Hypothalamus (tissue), 51 donors: ENCODE results near the gene FA2H.
"Not testable (repeated sequence)": the region's sequence is repeated elsewhere in the genome, so short reads cannot be mapped to it uniquely, and the experiment has no call there.

Source experiments
- DNase-seq, 51 donors: peaks; one replicate each; lab custom pipeline; 2025; lab: John Stamatoyannopoulos, UW

The FA2H gene

GRCh38 chr16:74770831-74771526 lies 3.6 kb downstream of the FA2H start:
- no peak for DNase-seq

DNA sequence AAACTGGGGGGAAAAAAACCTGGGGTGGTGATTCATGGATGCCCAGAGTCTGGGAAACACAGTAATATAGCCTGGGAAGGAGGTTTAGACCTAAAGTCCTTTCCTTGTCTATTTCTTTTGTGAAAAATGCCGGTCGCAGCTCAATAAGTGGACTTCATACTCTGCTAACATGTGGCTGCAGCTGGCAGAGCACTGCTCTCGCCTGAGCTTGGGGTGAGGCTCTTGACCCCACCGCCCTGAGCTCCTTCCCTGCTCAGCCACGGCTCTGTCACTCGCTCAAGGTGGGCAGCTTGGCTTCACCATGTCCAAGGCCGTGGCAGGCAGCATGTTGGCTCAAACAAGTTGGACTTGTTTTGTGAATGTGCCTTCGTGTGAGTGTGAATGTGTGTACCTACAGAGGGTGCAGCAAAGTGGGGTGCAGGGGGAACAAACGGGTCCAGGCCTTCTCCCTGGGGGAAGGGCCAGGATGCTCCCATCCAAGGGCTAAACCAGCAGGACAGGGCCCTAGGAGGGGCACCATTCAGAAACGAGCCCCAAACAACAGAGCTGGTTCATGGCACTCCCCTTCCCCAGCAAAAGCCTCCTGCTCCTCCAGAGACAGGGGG lies 4.9 kb downstream of the FA2H start:
- DNase-seq: no peak

GRCh38 chr16:74768239-74768638 lies 6.4 kb downstream of the FA2H start:
- DNase-seq: no peak

DNA sequence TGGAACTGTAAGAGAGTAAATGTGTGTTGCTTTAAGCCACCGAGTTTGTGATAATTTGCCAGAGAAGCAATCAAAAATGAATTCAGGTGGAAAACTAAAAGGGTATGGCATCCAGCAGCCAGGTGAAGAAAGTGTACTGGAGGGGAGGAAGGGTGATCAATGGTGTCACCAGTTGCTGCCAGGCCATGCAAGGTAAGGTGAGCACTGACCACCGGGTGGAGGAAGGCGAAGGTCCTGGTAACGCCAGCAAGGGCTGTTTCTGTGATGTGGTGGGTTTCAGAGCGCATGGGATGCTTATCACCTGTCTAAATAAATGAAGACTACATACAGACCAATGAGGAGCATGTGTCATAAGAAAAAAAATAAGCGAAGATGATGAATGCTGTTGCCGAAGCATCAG lies 6.9 kb downstream of the FA2H start:
- no peak for DNase-seq

DNA sequence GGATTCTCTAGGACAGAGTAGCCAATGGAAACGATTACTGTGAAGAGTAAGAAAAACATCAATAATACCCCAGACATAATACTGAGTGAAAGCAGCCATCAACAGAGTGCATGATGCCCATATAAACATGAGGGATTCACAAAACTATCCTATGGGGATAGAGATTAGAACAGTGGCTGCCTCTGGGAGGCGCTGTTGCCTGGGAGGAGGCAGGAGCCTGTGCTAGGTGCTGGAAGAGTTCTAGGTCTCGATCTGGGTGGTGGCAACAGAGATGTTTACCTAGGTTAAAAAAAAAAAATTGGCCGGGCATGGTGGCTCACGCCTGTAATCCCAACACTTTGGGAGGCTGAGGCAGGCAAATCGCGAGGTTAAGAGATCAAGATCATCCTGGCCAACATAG lies 7.9 kb downstream of the FA2H start:
- no peak for DNase-seq

GRCh38 chr16:74764184-74764583 lies 10.4 kb downstream of the FA2H start:
- DNase-seq: not testable (repeated sequence)

DNA sequence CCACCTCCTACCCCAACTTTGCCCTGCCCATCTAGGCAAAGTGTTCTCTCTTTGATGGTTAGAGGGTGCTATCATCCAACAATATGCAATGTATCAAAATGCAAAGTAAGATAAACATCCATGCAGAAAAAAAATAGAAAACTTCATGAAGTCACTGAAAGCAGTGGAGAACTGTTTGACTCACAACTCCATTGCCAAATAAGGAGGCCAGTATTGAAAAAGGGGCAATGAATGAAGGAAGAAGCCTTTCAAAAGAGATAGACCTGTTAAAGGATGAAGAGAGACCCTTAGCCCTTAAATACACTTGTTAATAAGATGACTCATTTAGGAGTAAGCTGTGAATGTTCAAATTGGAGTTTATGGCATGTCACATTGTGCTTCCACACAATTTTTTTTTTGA lies 13.0 kb downstream of the FA2H start:
- DNase-seq: no peak

DNA sequence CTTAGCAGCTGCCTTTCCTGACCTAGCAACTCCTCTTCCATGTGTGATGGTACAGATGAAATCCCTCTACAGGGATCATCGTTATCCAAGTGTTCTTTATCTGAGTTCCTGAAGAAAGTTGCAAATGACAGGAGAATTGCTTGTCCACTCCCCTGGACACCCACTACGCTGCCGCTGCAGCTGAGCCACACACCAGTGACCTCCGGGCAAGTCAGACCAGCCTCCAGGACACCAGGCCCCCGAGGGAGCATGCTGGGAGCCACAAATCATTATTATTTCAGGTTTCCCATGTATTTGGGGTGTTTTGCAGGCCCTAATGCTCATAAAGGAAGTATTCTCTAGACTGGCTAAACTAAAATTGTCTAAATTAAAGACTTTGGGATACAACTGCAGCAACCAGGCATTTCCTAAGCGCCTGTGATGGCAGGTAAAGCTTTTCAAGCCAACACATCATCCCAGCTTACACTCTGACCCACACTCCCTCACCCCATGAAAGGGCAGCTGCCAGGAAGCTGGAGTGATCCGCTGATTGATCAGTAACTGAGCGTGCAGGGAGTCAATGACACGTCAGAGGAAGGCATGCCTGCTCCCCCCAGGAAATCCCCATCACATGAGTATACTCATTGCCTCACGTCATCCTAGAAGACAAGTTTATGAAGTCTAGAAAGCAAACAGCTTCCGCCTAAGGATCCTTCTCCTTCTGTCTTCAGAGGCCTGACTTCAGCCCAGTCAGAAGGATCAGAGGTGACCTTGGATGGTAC lies 14.4 kb downstream of the FA2H start:
- no peak for DNase-seq

- DNase-seq: no peak
Observed at GRCh38 chr16:74759564-74759963, 15.1 kb downstream of the FA2H start.

DNA sequence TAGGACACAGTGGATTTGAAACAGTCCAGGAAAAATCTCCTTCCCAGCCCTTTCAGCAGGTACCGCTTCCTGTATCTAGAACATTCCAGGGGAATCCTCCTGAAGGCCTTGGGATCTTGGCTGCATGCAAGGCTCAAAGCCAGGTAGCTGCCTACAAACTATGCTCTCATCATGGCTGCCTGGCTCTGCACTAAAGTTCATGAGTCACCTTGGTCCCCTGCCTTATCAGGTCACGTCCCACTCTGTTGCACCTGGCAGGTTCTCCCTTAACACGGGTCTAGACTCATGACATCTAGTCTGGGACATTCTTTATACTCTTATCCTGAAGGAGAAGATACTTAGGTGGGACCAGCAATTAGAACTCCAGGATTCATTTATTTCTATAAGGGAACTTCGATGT lies 15.8 kb downstream of the FA2H start:
- DNase-seq: no peak

DNA sequence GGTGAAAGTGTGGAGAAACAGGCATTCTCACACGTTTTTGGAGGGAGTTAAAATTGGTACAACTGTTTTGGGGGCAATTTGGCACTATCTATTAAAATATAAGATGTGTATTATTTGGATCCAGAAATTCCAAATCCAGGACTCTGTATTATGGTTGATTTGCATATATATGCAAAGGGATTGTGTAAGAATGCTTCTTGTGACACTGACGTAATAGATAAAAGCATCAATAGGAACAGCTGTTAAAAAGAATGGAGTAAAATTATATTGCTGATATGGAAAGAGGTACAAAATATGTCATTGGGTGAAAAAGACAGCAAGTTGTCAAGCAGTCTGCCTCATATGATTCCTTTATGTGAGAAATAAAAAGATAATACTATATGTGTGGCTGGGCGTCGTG lies 17.3 kb downstream of the FA2H start:
- no peak for DNase-seq

DNA sequence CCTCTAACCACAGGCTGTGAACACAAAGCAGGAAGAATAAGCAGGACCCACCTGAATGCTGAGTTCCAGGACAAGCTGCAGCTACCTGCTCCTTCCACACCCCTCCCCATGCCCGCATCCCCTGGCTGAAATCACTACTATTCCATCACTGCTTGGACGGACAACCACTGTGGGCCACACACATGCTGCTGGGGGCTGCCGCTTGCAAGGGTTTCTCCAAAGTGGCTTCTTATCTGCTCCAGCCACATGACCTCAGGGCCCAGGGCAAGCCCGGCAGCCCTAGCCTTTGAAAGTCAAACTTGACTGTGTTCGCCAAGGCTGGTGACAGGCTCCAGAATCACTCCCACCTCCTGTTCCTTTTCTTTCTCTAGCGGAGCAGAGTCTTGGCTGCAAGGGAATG lies 18.4 kb downstream of the FA2H start:
- DNase-seq: peak in 1 of 51 donors; percentile 21

DNA sequence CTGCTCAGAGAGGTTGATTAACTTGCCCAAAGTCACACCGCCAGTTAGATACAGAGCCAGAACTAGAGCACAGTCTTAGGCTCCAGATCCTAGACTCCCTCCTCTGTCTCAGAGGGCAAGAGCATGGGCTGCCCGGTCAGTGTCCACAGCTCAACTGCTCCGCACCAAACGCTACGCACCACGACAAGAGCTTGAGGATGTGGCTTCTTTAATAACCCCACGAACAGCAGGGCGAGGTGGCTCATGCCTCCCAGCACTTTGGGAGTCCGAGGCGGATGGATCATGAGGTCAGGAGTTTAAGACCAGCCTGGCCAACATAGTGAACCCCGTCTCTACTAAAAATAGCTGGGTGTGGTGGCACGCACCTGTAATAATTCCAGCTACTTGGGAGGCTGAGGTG lies 21.4 kb downstream of the FA2H start:
- DNase-seq: no peak

- DNase-seq: no peak
Observed at GRCh38 chr16:74752756-74753155, 21.9 kb downstream of the FA2H start.

- no peak for DNase-seq
Observed at GRCh38 chr16:74752258-74752657, 22.4 kb downstream of the FA2H start.

DNA sequence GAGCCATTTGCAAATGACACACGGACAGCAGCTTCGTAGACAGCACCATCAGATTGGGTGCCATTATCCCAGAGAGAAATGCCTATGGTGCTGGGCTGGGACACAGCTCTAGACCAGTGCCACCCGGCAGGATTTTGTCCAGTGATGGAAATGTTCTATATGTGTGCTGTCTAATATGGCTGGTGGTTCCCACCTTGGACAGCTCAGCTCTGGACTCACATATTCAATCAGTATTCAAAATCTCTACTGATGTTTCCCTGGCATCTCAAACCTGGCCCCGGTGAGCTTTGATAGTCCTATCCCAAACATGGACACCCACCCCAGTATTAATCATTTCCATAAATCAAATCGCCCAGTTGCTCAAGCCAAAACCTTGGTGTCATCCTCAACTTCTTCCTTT lies 23.0 kb downstream of the FA2H start:
- no peak for DNase-seq

GRCh38 chr16:74749291-74750055 lies 25.1 kb downstream of the FA2H start:
- DNase-seq: peak in 5 of 51 donors; percentile 25 to 68 (median 43)

DNA sequence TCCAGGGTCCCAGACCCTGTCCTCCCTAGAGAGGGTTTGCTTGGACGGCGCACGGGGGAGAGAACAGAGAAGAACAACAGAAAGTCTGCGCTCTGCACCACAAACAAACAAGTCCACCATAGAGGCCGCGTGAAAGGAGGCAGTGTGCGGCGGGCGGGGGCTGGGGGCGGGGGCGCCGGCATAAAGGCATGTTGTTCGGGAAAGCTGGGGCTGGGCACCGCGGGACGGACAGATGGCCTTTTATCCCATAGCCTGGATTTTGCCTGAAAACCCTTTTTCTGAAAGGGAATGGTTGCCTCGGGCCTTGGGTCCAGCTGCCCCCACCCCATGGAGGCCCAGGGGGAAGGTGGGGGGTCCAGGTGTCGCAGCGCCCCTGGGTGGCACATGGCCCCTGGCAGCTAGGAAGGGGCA lies 26.0 kb downstream of the FA2H start:
- DNase-seq: peak in 46 of 51 donors; percentile 32 to 93 (median 72)

DNA sequence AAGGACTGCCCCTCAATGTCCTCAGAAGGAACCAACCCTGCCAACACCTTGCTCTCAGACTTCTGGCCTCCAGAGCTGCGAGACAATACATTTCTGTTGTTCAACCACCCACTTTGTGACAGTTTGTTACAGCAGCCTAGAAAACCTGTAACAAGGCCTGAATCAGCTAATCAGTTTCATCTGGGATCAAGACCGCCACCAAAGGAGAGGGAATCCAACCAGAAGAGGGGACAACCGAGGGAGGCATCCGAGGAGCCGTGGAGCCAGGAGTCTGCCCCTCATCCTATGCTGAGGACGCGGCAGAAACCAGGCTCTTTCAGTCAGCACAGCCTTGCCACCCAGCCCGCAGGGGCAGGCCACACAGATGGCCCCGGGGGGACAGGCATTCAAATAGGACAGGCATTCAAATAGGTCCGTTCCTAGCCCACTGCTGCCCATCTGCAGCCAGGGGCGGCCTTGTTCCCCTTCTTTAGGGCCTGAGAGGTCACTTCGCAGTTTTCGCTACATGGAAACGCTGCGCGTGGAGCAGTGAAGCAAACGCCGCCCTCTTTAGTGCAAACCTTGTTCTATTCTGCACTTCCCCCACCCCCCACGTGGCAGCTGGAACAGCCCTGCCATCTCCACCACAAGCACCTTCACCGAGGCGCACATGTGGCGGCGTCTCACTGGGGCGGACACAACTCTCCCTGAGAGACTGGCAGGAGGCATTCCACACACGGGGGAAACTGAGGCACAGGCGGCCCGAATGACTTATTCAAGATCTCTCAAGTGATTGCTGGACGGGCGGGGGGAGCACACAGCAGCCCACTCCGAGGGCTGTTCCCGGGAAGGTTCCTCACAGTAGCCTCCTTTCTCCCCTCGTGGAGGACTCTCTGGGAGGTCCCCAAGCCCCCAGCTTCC lies 26.7 kb downstream of the FA2H start:
- peak in 42 of 51 donors; percentile 16 to 93 (median 66) for DNase-seq

DNA sequence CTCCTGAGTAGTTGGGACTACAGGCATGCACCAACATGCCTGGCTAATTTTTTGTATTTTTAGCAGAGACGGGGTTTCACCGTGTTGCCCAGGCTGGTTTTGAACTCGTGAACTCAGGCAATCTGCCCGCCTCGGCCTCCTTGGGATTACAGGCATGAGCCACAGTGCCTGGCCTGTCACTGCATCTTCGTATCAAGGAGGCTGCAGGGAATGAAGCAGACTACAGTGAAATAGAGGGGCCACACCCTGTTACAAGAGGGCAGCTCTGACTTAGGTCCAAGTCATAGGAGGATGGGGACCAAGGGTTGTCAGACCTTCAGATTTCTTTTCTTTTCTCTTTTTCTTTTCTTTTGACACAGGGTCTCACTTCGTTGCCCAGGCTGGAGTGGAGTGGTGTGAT lies 28.7 kb downstream of the FA2H start:
- no peak for DNase-seq
